ENCODE results near the gene RRP8.

Gene RRP8

DNA sequence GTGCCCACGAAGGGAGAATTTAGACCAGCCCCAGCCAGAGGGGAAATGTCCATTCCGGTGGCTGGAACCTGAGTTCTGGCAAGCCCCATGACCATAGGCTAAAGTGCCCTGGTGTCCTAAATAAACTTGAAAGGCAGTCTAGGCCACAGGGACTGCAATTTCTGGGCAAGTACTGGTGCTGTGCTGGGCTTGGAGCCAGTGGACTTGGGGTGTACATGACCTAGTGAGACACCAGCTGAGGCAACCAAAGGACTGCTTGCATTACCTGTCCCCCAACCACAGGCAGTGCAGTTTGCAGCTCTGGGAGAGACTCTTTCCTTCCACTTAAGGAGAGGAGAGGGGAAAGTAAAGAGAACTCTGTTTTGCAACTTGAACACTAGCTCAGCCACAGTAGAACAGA, 23.7 kb downstream of the RRP8 start:
- Histone ChIP-seq H3K4me1 (ENCODE audit: control extremely low read depth in 1 of 4, control insufficient read depth in 4 of 4, insufficient read depth in 4 of 4, low read length in 3 of 4) (peaks cover 0 to 7% (median 4%) of the 10 kb centered on the region in 4 experiments), H3K27ac (ENCODE audit: insufficient read depth in 1 of 2, low read depth in 1 of 2, low read length in 2 of 2, poor library complexity in 1 of 2, severe bottlenecking in 2 of 2) (no peak overlapping the region), H3K27me3 (replicated peaks in 2 of 5; ENCODE audit: control insufficient read depth in 4 of 5, insufficient read depth in 5 of 5, low read length in 4 of 5) (no peaks in the 10 kb centered on the region), H3K36me3 (ENCODE audit: control insufficient read depth in 4 of 4, insufficient read depth in 4 of 4, low read length in 3 of 4) (peaks cover 0 to 3% (median 0%) of the 10 kb centered on the region in 4 experiments), H3K4me3 (ENCODE audit: control insufficient read depth in 1 of 7, extremely low read depth in 1 of 7, insufficient read depth in 4 of 7, low read depth in 2 of 7, low read length in 6 of 7) (no peak overlapping the region), H3K9me3 (ENCODE audit: control extremely low read depth in 1 of 5, control insufficient read depth in 4 of 5, insufficient read depth in 2 of 5, low read depth in 1 of 5, low read length in 4 of 5) (peaks cover 0 to 22% (median under 1%) of the 10 kb centered on the region in 5 experiments)
- ChIA-PET CTCF (interaction anchor here (0.9 to 2.0 kb wide), 2 partner anchors 23 to 31 kb away, joined by 3 to 4 read pairs; no protein-coding TSS in a partner anchor), POLR2A (no interaction called here)
- 100% methylated on average over 1 of the region's 2 CpGs for WGBS (ENCODE audit: insufficient coverage)
- DNase-seq, result no peak

DNA sequence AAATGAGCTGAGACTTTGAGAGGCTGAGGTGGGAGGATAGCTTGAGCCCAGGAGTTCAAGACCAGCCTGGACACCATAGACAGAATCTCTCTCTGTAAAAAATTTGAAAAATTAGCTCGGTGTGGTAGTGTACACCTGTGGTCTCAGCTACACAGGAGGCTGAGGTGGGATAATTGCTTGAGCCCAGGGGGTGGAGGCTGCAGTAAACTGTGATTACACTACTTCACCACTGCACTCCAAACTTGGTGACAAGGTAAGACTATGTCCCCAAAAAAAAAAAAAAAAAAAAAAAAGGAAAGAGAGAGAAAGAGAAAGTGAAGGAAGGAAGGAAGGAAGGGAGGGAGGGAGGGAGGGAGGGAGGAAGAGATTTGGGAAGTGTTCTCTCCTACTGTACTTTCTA, 25.3 kb downstream of the RRP8 start:
- peaks cover 0 to 7% (median 4%) of the 10 kb centered on the region in 4 experiments for H3K4me1 ChIP-seq (ENCODE audit: control extremely low read depth in 1 of 4, control insufficient read depth in 4 of 4, insufficient read depth in 4 of 4, low read length in 3 of 4)
- CTCF ChIA-PET, result interaction anchor here (1.6 to 2.0 kb wide), 2 partner anchors 24 to 89 kb away, joined by 3 to 4 read pairs; no protein-coding TSS in a partner anchor
- no peaks in the 10 kb centered on the region for H3K27me3 ChIP-seq (replicated peaks in 2 of 5; ENCODE audit: control insufficient read depth in 4 of 5, insufficient read depth in 5 of 5, low read length in 4 of 5)
- peaks cover 0 to 8% (median 0%) of the 10 kb centered on the region in 5 experiments for H3K9me3 ChIP-seq (ENCODE audit: control extremely low read depth in 1 of 5, control insufficient read depth in 4 of 5, insufficient read depth in 2 of 5, low read depth in 1 of 5, low read length in 4 of 5)
- no CpG with 5 or more reads among the region's 1 CpG for WGBS (ENCODE audit: insufficient coverage)
- POLR2A ChIA-PET, result no interaction called here
- peak in 2 of 3 donors; percentile 25 to 46 for DNase-seq
- no peak overlapping the region for H3K4me3 ChIP-seq (ENCODE audit: control insufficient read depth in 1 of 7, extremely low read depth in 1 of 7, insufficient read depth in 4 of 7, low read depth in 2 of 7, low read length in 6 of 7)
- H3K36me3 ChIP-seq (ENCODE audit: control insufficient read depth in 4 of 4, insufficient read depth in 4 of 4, low read length in 3 of 4), result peaks cover 0 to 3% (median 0%) of the 10 kb centered on the region in 4 experiments
- no peak overlapping the region for H3K27ac ChIP-seq (ENCODE audit: insufficient read depth in 1 of 2, low read depth in 1 of 2, low read length in 2 of 2, poor library complexity in 1 of 2, severe bottlenecking in 2 of 2)

- POLR2A ChIA-PET, result no interaction called here
- no peak overlapping the region for H3K27ac ChIP-seq (ENCODE audit: insufficient read depth in 1 of 2, low read depth in 1 of 2, low read length in 2 of 2, poor library complexity in 1 of 2, severe bottlenecking in 2 of 2)
- H3K9me3 ChIP-seq (ENCODE audit: control extremely low read depth in 1 of 5, control insufficient read depth in 4 of 5, insufficient read depth in 2 of 5, low read depth in 1 of 5, low read length in 4 of 5), result no peaks in the 10 kb centered on the region
- peaks cover 0 to 7% (median 4%) of the 10 kb centered on the region in 4 experiments for H3K4me1 ChIP-seq (ENCODE audit: control extremely low read depth in 1 of 4, control insufficient read depth in 4 of 4, insufficient read depth in 4 of 4, low read length in 3 of 4)
- no peak overlapping the region for H3K4me3 ChIP-seq (ENCODE audit: control insufficient read depth in 1 of 7, extremely low read depth in 1 of 7, insufficient read depth in 4 of 7, low read depth in 2 of 7, low read length in 6 of 7)
- 41% methylated on average over 6 of the region's 6 CpGs for WGBS (ENCODE audit: insufficient coverage)
- H3K27me3 ChIP-seq (replicated peaks in 2 of 5; ENCODE audit: control insufficient read depth in 4 of 5, insufficient read depth in 5 of 5, low read length in 4 of 5), result peaks cover 0 to under 1% (median 0%) of the 10 kb centered on the region in 5 experiments
- CTCF ChIA-PET, result interaction anchor here (1.6 to 1.7 kb wide), 2 partner anchors 12 to 90 kb away, joined by 3 to 5 read pairs; no protein-coding TSS in a partner anchor
- DNase-seq, result peak in 2 of 3 donors; percentile 49 to 66
- peaks cover 0 to 3% (median 0%) of the 10 kb centered on the region in 4 experiments for H3K36me3 ChIP-seq (ENCODE audit: control insufficient read depth in 4 of 4, insufficient read depth in 4 of 4, low read length in 3 of 4)
Measured at GRCh38 chr11:6576471-6577373, 26.7 kb downstream of the RRP8 start.

DNA sequence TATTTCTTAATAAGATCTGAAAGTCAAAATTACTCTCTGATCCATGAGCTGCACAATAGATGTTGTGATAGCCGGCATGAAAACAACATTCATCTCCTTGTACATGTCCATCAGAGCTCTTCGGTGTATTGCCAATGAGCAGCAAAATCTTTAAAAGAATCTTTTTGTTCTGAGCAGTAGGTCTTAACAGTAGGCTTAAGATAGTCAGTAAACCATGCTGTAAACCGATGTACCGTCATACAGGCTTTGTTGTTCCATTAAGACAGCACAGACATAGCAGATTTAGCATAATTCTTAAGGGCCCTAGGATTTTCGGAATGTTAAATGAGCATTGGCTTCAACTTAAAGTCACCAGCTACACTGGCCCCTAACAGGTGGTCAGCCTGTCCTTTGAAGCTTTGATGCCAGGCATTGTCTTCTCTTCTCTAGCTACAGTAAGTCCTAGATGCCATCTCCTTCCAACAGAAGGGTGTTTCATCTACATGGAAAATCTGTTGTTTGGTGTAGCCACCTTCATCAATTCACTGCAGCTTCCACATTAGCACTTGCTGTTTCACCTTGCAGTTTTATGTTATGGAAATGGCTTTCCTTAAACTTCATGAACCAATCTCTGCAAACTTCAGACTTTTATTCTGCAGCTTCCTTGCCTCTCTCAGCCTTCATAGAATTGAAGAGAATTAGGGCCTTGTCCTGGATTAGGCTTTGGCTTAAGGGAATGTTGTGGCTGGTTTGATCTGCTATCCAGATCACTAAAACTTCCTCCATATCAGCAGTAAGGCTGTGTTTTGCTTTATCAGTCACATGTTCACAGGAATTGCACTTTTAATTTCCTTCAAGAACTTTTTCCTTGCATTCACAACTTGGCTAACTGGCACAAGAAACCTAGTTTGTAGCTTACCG, 28.4 kb downstream of the RRP8 start:
- POLR2A ChIA-PET, result no interaction called here
- Histone ChIP-seq H3K4me1 (ENCODE audit: control extremely low read depth in 1 of 4, control insufficient read depth in 4 of 4, insufficient read depth in 4 of 4, low read length in 3 of 4) (peaks cover 0 to 12% (median 4%) of the 10 kb centered on the region in 4 experiments), H3K4me3 (ENCODE audit: control insufficient read depth in 1 of 7, extremely low read depth in 1 of 7, insufficient read depth in 4 of 7, low read depth in 2 of 7, low read length in 6 of 7) (no peak overlapping the region), H3K27ac (ENCODE audit: insufficient read depth in 1 of 2, low read depth in 1 of 2, low read length in 2 of 2, poor library complexity in 1 of 2, severe bottlenecking in 2 of 2) (no peak overlapping the region), H3K36me3 (ENCODE audit: control insufficient read depth in 4 of 4, insufficient read depth in 4 of 4, low read length in 3 of 4) (peaks cover 0 to 8% (median 0%) of the 10 kb centered on the region in 4 experiments), H3K27me3 (replicated peaks in 2 of 5; ENCODE audit: control insufficient read depth in 4 of 5, insufficient read depth in 5 of 5, low read length in 4 of 5) (peaks cover 0 to 8% (median 0%) of the 10 kb centered on the region in 5 experiments), H3K9me3 (ENCODE audit: control extremely low read depth in 1 of 5, control insufficient read depth in 4 of 5, insufficient read depth in 2 of 5, low read depth in 1 of 5, low read length in 4 of 5) (no peaks in the 10 kb centered on the region)
- WGBS (ENCODE audit: insufficient coverage), result 94% methylated on average over 4 of the region's 6 CpGs
- no peak for DNase-seq
- CTCF ChIA-PET, result no interaction called here

- H3K27ac ChIP-seq (ENCODE audit: insufficient read depth in 1 of 2, low read depth in 1 of 2, low read length in 2 of 2, poor library complexity in 1 of 2, severe bottlenecking in 2 of 2), result no peak overlapping the region
- H3K36me3 ChIP-seq (ENCODE audit: control insufficient read depth in 4 of 4, insufficient read depth in 4 of 4, low read length in 3 of 4), result peaks cover 0 to 10% (median 0%) of the 10 kb centered on the region in 4 experiments
- H3K4me3 ChIP-seq (ENCODE audit: control insufficient read depth in 1 of 7, extremely low read depth in 1 of 7, insufficient read depth in 4 of 7, low read depth in 2 of 7, low read length in 6 of 7), result no peak overlapping the region
- H3K27me3 ChIP-seq (replicated peaks in 2 of 5; ENCODE audit: control insufficient read depth in 4 of 5, insufficient read depth in 5 of 5, low read length in 4 of 5), result peaks cover 0 to 8% (median 0%) of the 10 kb centered on the region in 5 experiments
- whole genome bisulfite sequencing (ENCODE audit: insufficient coverage), result 100% methylated on average over 1 of the region's 2 CpGs
- no peaks in the 10 kb centered on the region for H3K9me3 ChIP-seq (ENCODE audit: control extremely low read depth in 1 of 5, control insufficient read depth in 4 of 5, insufficient read depth in 2 of 5, low read depth in 1 of 5, low read length in 4 of 5)
- DNase-seq, result no peak
- ChIA-PET CTCF (interaction anchor here (1.1 kb wide), 1 partner anchor 12 kb away, joined by 3 read pairs; no protein-coding TSS in a partner anchor), POLR2A (no interaction called here)
- peaks cover 0 to 24% (median 12%) of the 10 kb centered on the region in 4 experiments for H3K4me1 ChIP-seq (ENCODE audit: control extremely low read depth in 1 of 4, control insufficient read depth in 4 of 4, insufficient read depth in 4 of 4, low read length in 3 of 4)
Measured at GRCh38 chr11:6572215-6572614, 31.2 kb downstream of the RRP8 start.

GRCh38 chr11:6571434-6572008, 31.9 kb downstream of the RRP8 start:
- DNase-seq, result no peak
- Histone ChIP-seq H3K4me3 (ENCODE audit: control insufficient read depth in 1 of 7, extremely low read depth in 1 of 7, insufficient read depth in 4 of 7, low read depth in 2 of 7, low read length in 6 of 7) (peak overlapping the region in 1 of 7 experiments; percentile 30), H3K27me3 (replicated peaks in 2 of 5; ENCODE audit: control insufficient read depth in 4 of 5, insufficient read depth in 5 of 5, low read length in 4 of 5) (peaks cover 0 to 8% (median 0%) of the 10 kb centered on the region in 5 experiments), H3K9me3 (ENCODE audit: control extremely low read depth in 1 of 5, control insufficient read depth in 4 of 5, insufficient read depth in 2 of 5, low read depth in 1 of 5, low read length in 4 of 5) (no peaks in the 10 kb centered on the region), H3K36me3 (ENCODE audit: control insufficient read depth in 4 of 4, insufficient read depth in 4 of 4, low read length in 3 of 4) (peaks cover 0 to 13% (median 0%) of the 10 kb centered on the region in 4 experiments), H3K27ac (ENCODE audit: insufficient read depth in 1 of 2, low read depth in 1 of 2, low read length in 2 of 2, poor library complexity in 1 of 2, severe bottlenecking in 2 of 2) (no peak overlapping the region), H3K4me1 (ENCODE audit: control extremely low read depth in 1 of 4, control insufficient read depth in 4 of 4, insufficient read depth in 4 of 4, low read length in 3 of 4) (peaks cover 0 to 17% (median 8%) of the 10 kb centered on the region in 4 experiments)
- 89% methylated on average over 19 of the region's 22 CpGs for WGBS (ENCODE audit: insufficient coverage)
- CTCF ChIA-PET, result no interaction called here
- POLR2A ChIA-PET, result no interaction called here
